Stimulated activated CD4-positive, alpha-beta T cell treated with anti-CD3 and anti-CD28 coated beads, Interleukin-12 subunit alpha, Interleukin-12 subunit beta, amount 100 ng/mL, for 4 hours (primary cell): Measurements from ENCODE around the gene MAD1L1.

Experiments
- DNase-seq: peaks from one replicate; pipeline ENCODE4 v3.0.0-alpha.2; 2020

The MAD1L1 gene

GRCh38 chr7:2131800-2132199 lies 100.9 kb downstream of the MAD1L1 start:
- no peak for DNase-seq

GRCh38 chr7:2131341-2131740 lies 101.4 kb downstream of the MAD1L1 start:
- no peak for DNase-seq

- DNase-seq = no peak
Observed at GRCh38 chr7:2130096-2130375, 102.7 kb downstream of the MAD1L1 start.

GRCh38 chr7:2129323-2130095 lies 103.2 kb downstream of the MAD1L1 start:
- no peak for DNase-seq

GRCh38 chr7:2128601-2129322 lies 104.0 kb downstream of the MAD1L1 start:
- no peak for DNase-seq

GRCh38 chr7:2126621-2127020 lies 106.1 kb downstream of the MAD1L1 start:
- DNase-seq = no peak

- no peak for DNase-seq
Observed at GRCh38 chr7:2125931-2126330, 106.8 kb downstream of the MAD1L1 start.

GRCh38 chr7:2124604-2125345 lies 108.0 kb downstream of the MAD1L1 start:
- DNase-seq = no peak

- DNase-seq = no peak
Observed at GRCh38 chr7:2123916-2124315, 108.8 kb downstream of the MAD1L1 start.

- no peak for DNase-seq
Observed at GRCh38 chr7:2123360-2123759, 109.4 kb downstream of the MAD1L1 start.

- no peak for DNase-seq
Observed at GRCh38 chr7:2122651-2123050, 110.1 kb downstream of the MAD1L1 start.

GRCh38 chr7:2120841-2121830 lies 111.6 kb downstream of the MAD1L1 start:
- no peak for DNase-seq

- DNase-seq = no peak
Observed at GRCh38 chr7:2120251-2120660, 112.5 kb downstream of the MAD1L1 start.

- no peak for DNase-seq
Observed at GRCh38 chr7:2118630-2119190, 114.0 kb downstream of the MAD1L1 start.

GRCh38 chr7:2118056-2118455 lies 114.7 kb downstream of the MAD1L1 start:
- DNase-seq = no peak

GRCh38 chr7:2117646-2118045 lies 115.1 kb downstream of the MAD1L1 start:
- no peak for DNase-seq

GRCh38 chr7:2116989-2117591 lies 115.7 kb downstream of the MAD1L1 start:
- no peak for DNase-seq

GRCh38 chr7:2116448-2116810 lies 116.3 kb downstream of the MAD1L1 start:
- no peak for DNase-seq

GRCh38 chr7:2115760-2116447 lies 116.8 kb downstream of the MAD1L1 start:
- DNase-seq = no peak

- no peak for DNase-seq
Observed at GRCh38 chr7:2114926-2115759, 117.6 kb downstream of the MAD1L1 start.
